ENCODE data around the gene TRAK2. TPM values are rescaled to one million over a fixed set of nuclear protein-coding genes. Genes with fewer than 3 reads are reported as not detected.

Gene TRAK2
- total RNA-seq, 1 donor from 2014 or later = 20.1 TPM

DNA sequence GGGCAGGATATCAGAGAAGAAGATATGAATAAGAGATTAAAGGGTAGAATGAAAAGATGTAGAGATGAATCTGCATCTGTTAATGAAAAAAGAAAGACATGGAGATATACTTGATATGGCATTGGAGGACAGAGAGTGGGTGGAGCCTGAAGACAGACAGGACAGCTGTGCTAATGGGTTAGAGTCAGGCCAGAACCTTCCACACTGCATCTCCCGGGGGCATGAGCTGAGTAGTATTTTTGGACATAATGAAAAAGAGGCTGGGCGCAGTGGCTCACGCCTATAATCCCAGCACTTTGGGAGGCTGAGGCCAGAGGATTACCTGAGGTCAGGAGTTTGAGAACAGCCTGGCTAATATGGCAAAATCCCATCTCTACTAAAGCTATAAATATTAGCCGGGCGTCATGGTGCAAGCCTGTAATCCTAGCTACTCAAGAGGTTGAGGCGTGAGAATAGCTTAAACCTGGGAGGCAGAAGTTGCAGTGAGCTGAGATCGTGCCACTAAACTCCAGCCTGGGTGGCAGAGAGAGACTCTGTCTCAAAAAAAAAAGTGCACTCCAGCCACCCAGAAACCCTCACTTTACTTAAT lies 105.5 kb downstream of the TRAK2 start:
- ChIA-PET CTCF (no interaction called here), POLR2A (no interaction called here)
- no peak overlapping the region for H3K27ac Mint-ChIP-seq
- no peak for ATAC-seq (ENCODE audit: low read depth)
- H3K4me1 Mint-ChIP-seq = peaks cover 8% of the 10 kb centered on the region
- no peak for DNase-seq
- TF ChIP-seq CTCF (IDR thresholded peaks at IDR 0.05) = no peak
- peaks cover 18% of the 10 kb centered on the region for H3K36me3 Mint-ChIP-seq (ENCODE audit: low read depth)
- intact Hi-C loops (cut with micrococcal nuclease) = no loop called here
- H3K27me3 Mint-ChIP-seq = no peaks in the 10 kb centered on the region
- H3K4me3 Mint-ChIP-seq = no peak overlapping the region
- H3K9me3 Mint-ChIP-seq = no peaks in the 10 kb centered on the region

- POLR2A ChIA-PET = no interaction called here
- intact Hi-C loops (cut with micrococcal nuclease) = no loop called here
- Mint-ChIP-seq H3K4me1 (peaks cover 8% of the 10 kb centered on the region), H3K36me3 (ENCODE audit: low read depth) (peaks cover 17% of the 10 kb centered on the region), H3K9me3 (no peaks in the 10 kb centered on the region), H3K4me3 (no peak overlapping the region), H3K27ac (peak overlapping the region; percentile 1), H3K27me3 (no peaks in the 10 kb centered on the region)
- CTCF ChIA-PET = interaction anchor here (1.2 kb wide), 1 partner anchor 113 kb away, joined by 3 read pairs; no protein-coding TSS in a partner anchor
- peak; percentile 50 for ATAC-seq (ENCODE audit: low read depth)
- TF ChIP-seq CTCF (IDR thresholded peaks at IDR 0.05) = no peak
- DNase-seq = no peak
Observed at GRCh38 chr2:201344663-201345366, 106.4 kb downstream of the TRAK2 start.

DNA sequence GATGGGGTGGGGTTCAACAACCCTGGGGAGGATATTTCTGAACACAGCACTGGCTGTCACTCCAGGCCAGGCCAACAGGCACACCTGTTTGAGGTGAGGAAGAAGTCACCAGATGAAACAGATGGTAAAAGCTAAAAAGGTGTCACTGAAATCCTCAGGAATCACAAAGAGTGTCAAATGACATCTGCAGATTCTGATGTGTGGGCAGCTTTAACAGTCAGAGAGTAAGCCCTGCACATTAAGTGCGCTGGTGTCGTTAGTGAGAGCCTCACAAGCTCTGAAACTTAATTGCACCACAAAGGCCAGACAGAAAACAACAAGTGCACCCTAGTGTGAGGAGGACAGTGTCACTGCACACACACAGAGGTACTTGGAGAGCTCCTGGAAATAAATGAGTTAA lies 107.7 kb downstream of the TRAK2 start:
- intact Hi-C loops (cut with micrococcal nuclease) = no loop called here
- Mint-ChIP-seq H3K27ac (no peak overlapping the region), H3K9me3 (no peaks in the 10 kb centered on the region), H3K27me3 (no peaks in the 10 kb centered on the region), H3K4me3 (no peak overlapping the region), H3K4me1 (peaks cover 8% of the 10 kb centered on the region), H3K36me3 (ENCODE audit: low read depth) (peaks cover 17% of the 10 kb centered on the region)
- ChIA-PET POLR2A (interaction anchor here (0.6 kb wide), 1 partner anchor 101 kb away, joined by 4 read pairs; no protein-coding TSS in a partner anchor), CTCF (no interaction called here)
- ATAC-seq (ENCODE audit: low read depth) (no peak), DNase-seq (no peak)
- TF ChIP-seq CTCF (IDR thresholded peaks at IDR 0.05) = no peak

DNA sequence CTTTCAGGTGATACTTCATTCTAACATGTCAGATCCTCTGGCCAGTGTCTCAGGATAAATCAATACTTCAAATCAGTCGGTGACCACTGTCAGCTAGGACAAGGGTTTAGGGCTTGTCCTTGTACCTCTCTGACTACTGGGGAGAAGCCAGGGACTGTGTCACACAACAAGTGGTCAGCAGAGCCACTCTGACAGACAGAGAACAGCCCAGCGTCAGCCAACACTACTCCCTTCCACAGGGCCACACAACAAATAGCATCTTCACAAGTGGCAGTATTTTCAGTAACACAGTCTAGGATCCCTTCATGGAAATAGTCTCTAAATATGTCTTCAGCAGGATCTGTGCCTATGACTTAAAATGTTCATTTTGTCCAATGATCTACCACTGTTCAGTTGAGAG lies 108.3 kb downstream of the TRAK2 start:
- CTCF ChIA-PET = no interaction called here
- Mint-ChIP-seq H3K27ac (no peak overlapping the region), H3K27me3 (no peaks in the 10 kb centered on the region), H3K4me1 (peaks cover 8% of the 10 kb centered on the region), H3K9me3 (no peaks in the 10 kb centered on the region), H3K4me3 (no peak overlapping the region), H3K36me3 (ENCODE audit: low read depth) (peaks cover 17% of the 10 kb centered on the region)
- POLR2A ChIA-PET = no interaction called here
- no peak for DNase-seq
- no peak for TF ChIP-seq CTCF (IDR thresholded peaks at IDR 0.05)
- intact Hi-C loops (cut with micrococcal nuclease) = no loop called here
- ATAC-seq (ENCODE audit: low read depth) = no peak

DNA sequence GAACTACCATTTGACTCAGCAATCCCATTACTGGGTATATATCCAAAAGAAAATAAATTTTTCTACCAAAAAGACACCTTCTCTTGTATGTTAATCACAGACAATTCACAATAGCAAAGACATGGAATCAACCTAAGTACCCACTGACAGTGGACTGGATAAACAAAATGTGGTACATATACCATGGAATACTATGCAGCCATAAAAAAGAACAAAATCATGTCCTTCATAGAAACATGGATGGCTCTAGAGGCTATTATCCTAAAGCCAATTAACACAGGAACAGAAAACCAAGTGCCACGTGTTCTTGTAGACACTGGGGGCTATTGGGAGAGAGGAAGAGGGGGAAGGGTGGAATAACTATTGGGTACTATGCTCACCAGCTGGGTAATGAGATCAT lies 121.8 kb downstream of the TRAK2 start:
- Mint-ChIP-seq H3K27ac (no peak overlapping the region), H3K4me1 (no peaks in the 10 kb centered on the region), H3K36me3 (ENCODE audit: low read depth) (peaks cover 6% of the 10 kb centered on the region), H3K27me3 (no peaks in the 10 kb centered on the region), H3K4me3 (no peak overlapping the region), H3K9me3 (peaks cover 13% of the 10 kb centered on the region)
- ChIA-PET CTCF (no interaction called here), POLR2A (no interaction called here)
- intact Hi-C loops (cut with micrococcal nuclease) = no loop called here
- TF ChIP-seq CTCF (IDR thresholded peaks at IDR 0.05) = no peak
- no peak for DNase-seq
- no peak for ATAC-seq (ENCODE audit: low read depth)

All from activated B cell treated with CpG ODN at 0.5 μM for 24 hours (primary cell).